ENCODE data around the gene DGKA.

GRCh38 chr12:55966408-55967281 lies 35.7 kb downstream of the DGKA start, which contains the start of gene CDK2:
- TF ChIP-seq REST (IDR thresholded peaks at IDR 0.05; ENCODE audit: low read depth): no peak
- TF ChIP-seq POLR2A (IDR thresholded peaks at IDR 0.05; ENCODE audit: borderline replicate concordance, extremely low read depth, insufficient read depth, insufficient read length): no peak
- no peak for TF ChIP-seq CTCF (IDR thresholded peaks at IDR 0.05 in 2 of 3, conservative IDR thresholded peaks at IDR 0.05 in 1 of 3; ENCODE audit: borderline replicate concordance in 1 of 3, insufficient read depth in 1 of 3, low read depth in 2 of 3, low read length in 2 of 3)
- TF ChIP-seq POLR2AphosphoS5 (IDR thresholded peaks at IDR 0.05; ENCODE audit: low read depth, low read length): peak; percentile 71
- TF ChIP-seq EZH2 (IDR thresholded peaks at IDR 0.05): no peak
